Ascending aorta (tissue), 2 donors: Measurements from ENCODE around the gene SSU72. TPM values are rescaled to one million over a fixed set of nuclear protein-coding genes. Genes with fewer than 3 reads are reported as not detected.

Experiments
- DNase-seq, 2 donors: peaks; one replicate each; pipeline ENCODE4 v3.0.0-alpha.2; 2019; ENCODE audit warnings: low spot score in 2 of 2
- H3K27ac ChIP-seq, 2 donors: fragments of 200-600 bp; sonication (generic); one replicate each; pipeline ENCODE4 v1.5.1; 2016 to 2017; ENCODE audit warnings: mild to moderate bottlenecking in 1 of 2
- H3K27me3 ChIP-seq: fragments of 200-600 bp; sonication (generic); one replicate; pipeline ENCODE4 v1.5.1; 2017
- H3K36me3 ChIP-seq, 2 donors: fragments of 200-600 bp; sonication (generic); one replicate each; pipeline ENCODE4 v1.5.1; 2016
- H3K4me1 ChIP-seq, 2 donors: fragments of 200-600 bp; sonication (generic); one replicate each; pipeline ENCODE4 v1.5.1; 2016 to 2017; ENCODE audit warnings: mild to moderate bottlenecking in 1 of 2
- H3K4me3 ChIP-seq, 2 donors: fragments of 200-600 bp; sonication (generic); one replicate each; pipeline ENCODE4 v1.5.1; 2016 to 2017; ENCODE audit warnings: mild to moderate bottlenecking in 1 of 2
- H3K9me3 ChIP-seq, 2 donors: fragments of 200-600 bp; sonication (generic); one replicate each; pipeline ENCODE4 v1.5.1; 2016
- CTCF ChIP-seq, 3 experiments: fragments of 200-600 bp in 2 of 3; fragments of 450-650 bp in 1 of 3; sonication (generic) in 2 of 3; IDR thresholded peaks; one replicate each; pipeline ENCODE4 v1.5.1; 2016 to 2019; ENCODE audit warnings: antibody characterized with exemption in 3 of 3, mild to moderate bottlenecking in 1 of 3, moderate library complexity in 1 of 3
- intact Hi-C: fragments of 100-400 bp; cut with DNase I; formaldehyde crosslinking; loops from one replicate; pipeline ENCODE4 v1.15.1; 2023
- total RNA-seq: library from RNA; depleted of rRNA; stranded (reverse); fragments of >200 nt; gene quantifications from one replicate; pipeline ENCODE4 v1.1.0, GENCODE V29; 2016

The SSU72 gene
- total RNA-seq, 1 donor from 2014 or later: 50.1 TPM

DNA sequence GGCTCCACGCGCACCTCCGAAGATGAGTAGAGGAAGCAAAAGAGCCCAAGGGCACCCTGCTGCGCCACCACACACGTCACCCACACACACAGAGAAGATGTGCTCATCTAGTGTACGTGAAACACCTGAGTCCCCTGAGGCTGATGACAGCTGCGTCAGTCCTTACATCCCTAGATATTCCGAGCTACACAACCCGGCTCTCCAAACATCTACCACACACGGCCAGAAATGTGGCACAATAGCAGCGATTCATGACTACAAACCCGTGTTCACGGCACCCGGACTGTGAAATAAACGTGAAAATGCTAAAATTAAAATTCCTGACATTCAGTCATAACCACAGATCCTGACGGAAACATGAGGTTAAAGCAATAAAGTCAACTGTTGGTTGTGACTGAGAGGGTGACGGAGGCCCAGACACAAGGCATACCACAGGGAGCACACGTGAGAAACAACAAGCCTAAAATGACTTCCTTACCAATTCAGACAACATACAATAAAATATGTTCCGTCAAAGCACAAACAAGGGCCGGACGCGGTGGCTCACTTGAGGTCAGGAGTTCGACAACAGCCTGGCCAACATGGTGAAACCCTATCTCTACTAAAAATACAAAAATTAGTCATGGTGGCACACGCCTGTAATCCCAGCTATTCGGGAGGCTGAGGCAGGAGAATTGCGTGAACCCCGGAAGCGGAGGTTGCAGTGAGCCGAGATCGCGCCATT is 7.3 kb downstream of the SSU72 start:
- H3K36me3 ChIP-seq: peaks cover 28 to 38% of the 10 kb centered on the region in 2 donors
- TF ChIP-seq CTCF (IDR thresholded peaks at IDR 0.05): no peak
- intact Hi-C loops: no loop called here

DNA sequence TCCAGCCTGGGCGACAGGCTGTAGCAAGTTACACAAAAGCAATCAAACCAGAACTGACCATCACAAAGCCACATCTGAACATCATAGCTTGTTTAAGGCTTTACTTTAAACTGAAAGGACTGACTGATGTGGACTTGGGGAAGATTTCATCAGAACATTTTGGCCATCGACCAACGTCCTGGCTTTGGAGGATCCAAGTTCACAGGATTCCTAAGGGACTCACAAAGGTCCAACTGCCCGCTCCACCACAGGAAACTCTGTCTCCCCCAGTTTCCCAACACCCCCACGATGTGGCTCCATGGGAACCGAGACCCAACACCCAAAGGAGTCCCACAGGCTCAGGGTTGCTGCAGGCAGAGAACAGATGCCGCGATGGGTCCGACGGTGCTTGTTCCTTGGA is 9.3 kb downstream of the SSU72 start:
- H3K9me3 ChIP-seq: no peaks in the 10 kb centered on the region
- no peaks in the 10 kb centered on the region for H3K4me1 ChIP-seq
- no peak overlapping the region for H3K27ac ChIP-seq
- intact Hi-C loops: no loop called here
- no peaks in the 10 kb centered on the region for H3K27me3 ChIP-seq
- no peak overlapping the region for H3K4me3 ChIP-seq
- DNase-seq: no peak
- no peak for TF ChIP-seq CTCF (IDR thresholded peaks at IDR 0.05)
- peaks cover 33 to 54% of the 10 kb centered on the region in 2 donors for H3K36me3 ChIP-seq

More for the DNA sequence above, 7.3 kb downstream of the SSU72 start:
- Histone ChIP-seq H3K27me3 (no peaks in the 10 kb centered on the region), H3K4me1 (no peaks in the 10 kb centered on the region), H3K9me3 (no peaks in the 10 kb centered on the region), H3K27ac (no peak overlapping the region), H3K4me3 (no peak overlapping the region)
- no peak for DNase-seq

DNA sequence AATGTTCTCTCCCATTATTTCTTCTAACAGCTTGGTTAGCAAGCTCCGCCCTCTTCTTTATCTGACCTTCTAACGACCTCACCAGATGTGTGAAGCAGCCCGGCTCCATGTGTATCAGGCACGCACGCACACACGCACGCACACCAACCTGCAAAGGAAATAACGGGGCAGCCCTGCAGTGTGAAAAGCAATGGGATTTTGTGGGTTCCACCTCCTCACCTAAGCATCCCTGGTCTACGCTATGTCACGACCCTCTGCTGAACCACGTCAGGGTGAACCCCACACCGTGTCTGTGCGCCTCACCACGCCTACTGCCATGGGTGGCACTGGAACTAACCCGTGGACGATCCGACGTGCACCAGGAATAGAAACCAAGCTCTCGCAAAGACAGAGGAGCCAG is 10.4 kb downstream of the SSU72 start:
- intact Hi-C loops: no loop called here
- Histone ChIP-seq H3K4me3 (no peak overlapping the region), H3K9me3 (no peaks in the 10 kb centered on the region), H3K36me3 (peaks cover 33 to 57% of the 10 kb centered on the region in 2 donors), H3K27me3 (no peaks in the 10 kb centered on the region), H3K4me1 (no peaks in the 10 kb centered on the region), H3K27ac (no peak overlapping the region)
- no peak for DNase-seq
- TF ChIP-seq CTCF (IDR thresholded peaks at IDR 0.05): no peak

DNA sequence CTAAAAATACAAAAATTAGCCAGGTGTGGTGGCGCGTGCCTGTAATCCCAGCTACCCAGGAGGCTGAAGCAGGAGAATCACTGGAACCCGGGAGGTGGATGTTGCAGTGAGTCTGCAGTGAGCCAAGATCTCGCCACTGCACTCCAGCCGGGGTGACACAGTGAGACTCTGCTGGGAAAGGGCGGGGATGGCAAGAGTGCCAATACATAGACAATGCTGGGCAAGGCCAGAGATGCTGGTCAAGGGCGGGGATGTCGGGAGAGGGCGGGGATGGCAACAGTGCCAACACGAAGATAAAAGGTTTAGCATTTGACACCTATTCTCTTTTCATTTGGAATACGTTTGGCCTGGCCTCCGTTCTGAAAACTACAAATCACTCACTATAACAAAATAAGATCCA is 11.0 kb downstream of the SSU72 start:
- no peak for DNase-seq
- Histone ChIP-seq H3K27ac (no peak overlapping the region), H3K36me3 (peaks cover 33 to 57% of the 10 kb centered on the region in 2 donors), H3K27me3 (no peaks in the 10 kb centered on the region), H3K9me3 (no peaks in the 10 kb centered on the region), H3K4me1 (no peaks in the 10 kb centered on the region), H3K4me3 (no peak overlapping the region)
- intact Hi-C loops: no loop called here
- TF ChIP-seq CTCF (IDR thresholded peaks at IDR 0.05): no peak

- intact Hi-C loops: no loop called here
- H3K36me3 ChIP-seq: peaks cover 33 to 57% of the 10 kb centered on the region in 2 donors
- TF ChIP-seq CTCF (IDR thresholded peaks at IDR 0.05): no peak
- no peak overlapping the region for H3K27ac ChIP-seq
- no peaks in the 10 kb centered on the region for H3K4me1 ChIP-seq
- H3K9me3 ChIP-seq: no peaks in the 10 kb centered on the region
- DNase-seq: no peak
- no peak overlapping the region for H3K4me3 ChIP-seq
- H3K27me3 ChIP-seq: no peaks in the 10 kb centered on the region
These were observed 12.0 kb downstream of the SSU72 start for GRCh38 chr1:1562556-1563195.
